ENCODE data around the gene CSGALNACT2.

CSGALNACT2 gene

GRCh38 chr10:43128958-43129706 is 9.1 kb upstream of the CSGALNACT2 start:
- DNase-seq (ENCODE audit: low spot score): peak; percentile 75
- POLR2A ChIA-PET (ENCODE audit: low non-redundant PET): no interaction called here
- CTCF ChIA-PET: no interaction called here
- TF ChIP-seq CTCF (conservative IDR thresholded peaks at IDR 0.05; ENCODE audit: low read depth): no peak
- H3K27ac ChIP-seq: no peak overlapping the region

- ChIA-PET CTCF (interaction anchor here (0.7 kb wide), 1 partner anchor 74 kb away, joined by 3 read pairs; no protein-coding TSS in a partner anchor), POLR2A (ENCODE audit: low non-redundant PET) (no interaction called here)
- TF ChIP-seq CTCF (conservative IDR thresholded peaks at IDR 0.05; ENCODE audit: low read depth): no peak
- H3K27ac ChIP-seq: no peak overlapping the region
- peak; percentile 49 for DNase-seq (ENCODE audit: low spot score)
These were observed 7.5 kb upstream of the CSGALNACT2 start for GRCh38 chr10:43130770-43131171.

- ChIA-PET POLR2A (ENCODE audit: low non-redundant PET) (no interaction called here), CTCF (no interaction called here)
- no peak for DNase-seq (ENCODE audit: low spot score)
- no peak overlapping the region for H3K27ac ChIP-seq
- no peak for TF ChIP-seq CTCF (conservative IDR thresholded peaks at IDR 0.05; ENCODE audit: low read depth)
These were observed 7.0 kb upstream of the CSGALNACT2 start for GRCh38 chr10:43131256-43131655.

GRCh38 chr10:43131906-43132305 is 6.3 kb upstream of the CSGALNACT2 start:
- ChIA-PET CTCF (no interaction called here), POLR2A (ENCODE audit: low non-redundant PET) (interaction anchor here (0.6 kb wide), 1 partner anchor 475 kb away, joined by 4 read pairs; no protein-coding TSS in a partner anchor)
- no peak for TF ChIP-seq CTCF (conservative IDR thresholded peaks at IDR 0.05; ENCODE audit: low read depth)
- no peak overlapping the region for H3K27ac ChIP-seq
- no peak for DNase-seq (ENCODE audit: low spot score)

GRCh38 chr10:43132867-43133787 is 5.1 kb upstream of the CSGALNACT2 start:
- CTCF ChIA-PET: no interaction called here

More at GRCh38 chr10:43132867-43133787, 5.1 kb upstream of the CSGALNACT2 start:
- POLR2A ChIA-PET (ENCODE audit: low non-redundant PET): no interaction called here
- TF ChIP-seq CTCF (conservative IDR thresholded peaks at IDR 0.05; ENCODE audit: low read depth): no peak
- H3K27ac ChIP-seq: no peak overlapping the region
- no peak for DNase-seq (ENCODE audit: low spot score)
